ENCODE measurements around the gene SEZ6L.

GRCh38 chr22:26308467-26308866 is 139.2 kb downstream of the SEZ6L start:
- no peak for TF ChIP-seq CTCF (IDR thresholded peaks at IDR 0.05; ENCODE audit: low read depth, low read length, poor library complexity, severe bottlenecking)
- no peak for TF ChIP-seq EZH2phosphoT487 (IDR thresholded peaks at IDR 0.05; ENCODE audit: borderline replicate concordance, low read length)
